CD1c-positive myeloid dendritic cell (primary cell): ENCODE results near the gene CSNK1D.

ENCODE experiments used
- DNase-seq: peaks from one replicate; pipeline ENCODE4 v3.0.0-alpha.2; 2016; ENCODE audit errors: extremely low spot score

The CSNK1D gene

DNA sequence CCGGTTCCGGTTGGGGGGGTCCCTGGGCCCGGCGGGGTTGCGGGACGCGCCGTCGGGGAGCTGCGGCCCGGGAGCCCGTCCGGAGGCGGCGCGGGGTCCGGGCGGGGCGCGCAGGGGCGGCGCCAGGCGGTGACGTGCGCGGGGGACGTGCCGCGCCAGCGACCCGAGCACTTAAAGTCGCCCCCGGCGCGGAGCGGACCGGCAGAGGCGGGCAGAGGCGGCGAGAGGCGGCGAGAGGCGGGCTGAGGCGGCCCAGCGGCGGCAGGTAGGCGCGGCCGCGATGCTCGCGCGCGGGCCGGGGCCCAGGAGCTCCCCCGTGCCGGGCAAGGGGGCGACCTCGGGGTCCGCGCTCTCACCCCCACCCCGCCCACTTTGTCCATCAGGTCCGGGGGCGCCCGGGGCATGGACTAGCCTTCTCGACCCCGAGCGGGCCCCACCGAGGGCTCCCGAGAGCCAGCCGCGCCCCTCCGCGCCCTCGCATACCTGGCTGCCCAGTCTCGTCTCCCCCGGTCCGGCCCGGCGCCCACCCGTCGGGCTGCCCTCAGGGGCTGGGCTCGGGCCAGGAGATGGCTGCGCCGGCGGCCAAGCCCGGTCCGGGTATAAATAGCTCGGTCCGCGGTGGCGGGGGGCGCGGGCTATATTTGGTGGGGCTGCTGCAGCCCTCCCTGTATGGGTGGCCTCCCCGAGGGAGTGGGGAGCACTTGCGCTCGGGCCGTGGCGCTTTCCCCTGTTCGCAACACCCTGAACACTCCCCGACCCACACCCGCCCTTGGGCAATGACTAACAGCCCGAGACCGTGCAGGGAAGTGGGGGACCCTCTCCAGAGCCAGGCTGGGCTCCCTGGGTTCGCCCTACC is 44.4 kb downstream of the CSNK1D start, which contains the start of gene SLC16A3:
Gene SLC16A3, plus strand, starts transcription at position 201 of the 856 bp plus-strand sequence. CDS start 6,967 bp downstream, outside the sequence.
- peak; percentile 72 for DNase-seq

DNA sequence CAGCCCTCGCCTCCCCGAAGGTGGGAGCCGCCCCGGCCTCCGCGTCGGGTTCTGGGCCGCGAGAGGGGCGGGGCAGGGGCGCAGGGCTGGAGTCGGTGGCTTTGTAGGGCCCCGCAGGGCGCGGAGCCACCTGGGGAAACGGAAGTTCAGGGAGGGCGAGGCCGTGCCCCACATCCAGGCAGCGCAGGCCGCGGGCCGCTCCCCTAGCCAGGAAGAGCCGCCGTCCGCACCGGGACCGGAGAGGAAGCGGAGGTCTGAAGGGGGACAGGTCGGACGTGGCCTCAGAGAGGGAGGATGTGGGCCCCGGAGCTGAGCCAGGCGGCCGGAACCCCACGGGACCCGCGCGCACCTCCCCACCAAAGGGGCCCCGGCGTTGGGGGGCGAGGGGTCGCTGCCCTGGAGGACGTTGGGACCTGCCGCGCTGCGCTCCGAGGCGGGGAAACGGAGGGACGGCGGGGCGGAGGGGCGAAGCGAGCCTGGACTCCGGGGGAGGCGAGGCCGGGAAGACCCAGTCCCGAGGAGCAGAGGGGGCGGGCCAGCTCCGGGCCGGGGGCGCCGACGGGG is 45.1 kb downstream of the CSNK1D start:
- peak; percentile 81 for DNase-seq

DNA sequence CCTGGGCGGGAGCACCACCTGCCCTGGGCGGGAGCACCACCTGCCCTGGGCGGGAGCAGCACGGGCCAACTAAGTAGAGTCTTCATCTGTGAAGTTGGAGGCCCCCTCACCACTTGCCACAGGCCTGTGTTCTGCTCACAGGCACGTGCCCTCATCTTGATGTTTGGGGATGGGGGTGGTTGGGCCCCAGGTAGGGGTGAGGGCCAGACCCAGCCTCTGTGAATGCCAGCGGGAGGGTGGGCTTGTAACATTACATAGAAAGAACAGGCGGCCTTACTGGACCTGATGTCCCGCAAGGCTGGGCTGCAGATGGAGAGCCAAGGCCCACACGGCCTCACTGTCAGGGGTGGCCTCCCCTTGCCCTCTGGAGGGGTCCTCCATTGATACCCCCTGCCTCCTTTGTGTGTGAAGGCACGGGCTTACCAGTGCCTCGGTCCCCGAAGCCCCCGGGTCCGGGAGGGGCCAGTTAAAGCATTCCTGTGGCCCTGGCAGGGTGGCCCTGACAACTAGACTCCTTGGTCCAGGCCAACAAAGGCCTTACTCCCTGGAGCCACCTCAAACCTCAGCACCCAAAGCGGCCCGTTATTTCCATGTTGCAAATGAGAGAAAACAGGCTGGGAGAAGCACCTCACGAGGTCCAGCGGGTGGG is 45.7 kb downstream of the CSNK1D start:
- DNase-seq: no peak

DNA sequence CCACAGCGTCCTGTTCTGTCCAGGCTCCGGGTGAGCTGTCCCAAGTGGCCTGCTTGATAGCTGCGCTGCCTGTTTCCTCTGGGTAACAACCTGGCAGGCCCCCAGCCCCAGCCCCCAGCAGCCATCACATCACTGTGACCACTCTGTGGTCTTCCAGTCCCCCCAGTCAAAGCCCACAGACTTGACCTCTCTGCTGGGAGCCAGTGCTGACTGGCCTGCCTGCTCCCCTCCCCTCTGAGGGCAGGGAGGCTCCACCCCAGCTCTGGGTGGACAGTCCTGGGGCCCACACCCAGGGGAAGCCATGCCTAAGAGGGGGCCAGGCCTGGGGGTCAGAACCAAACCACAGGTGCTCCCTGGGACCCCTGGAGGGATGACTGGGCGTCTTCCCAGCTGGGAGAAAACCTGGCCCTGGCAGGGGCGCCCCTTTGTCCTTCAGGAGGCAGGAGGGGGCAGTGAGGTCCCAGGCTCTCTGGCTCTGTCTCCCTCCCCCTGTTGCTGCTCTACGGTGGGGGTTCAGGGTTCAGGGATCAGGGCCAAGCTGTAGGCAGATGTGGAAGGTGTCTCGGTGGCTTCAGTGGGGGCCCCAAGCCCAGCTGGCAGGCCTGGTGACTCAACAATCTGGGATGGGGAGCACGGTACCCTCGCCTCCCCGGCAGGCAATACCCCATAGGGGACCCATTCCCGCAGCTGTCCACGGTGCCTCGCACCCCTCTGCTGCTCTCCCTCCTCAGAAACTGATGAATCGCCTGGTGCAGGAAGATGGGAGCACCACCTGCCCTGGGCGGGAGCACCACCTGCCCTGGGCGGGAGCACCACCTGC is 46.5 kb downstream of the CSNK1D start:
- no peak for DNase-seq

DNA sequence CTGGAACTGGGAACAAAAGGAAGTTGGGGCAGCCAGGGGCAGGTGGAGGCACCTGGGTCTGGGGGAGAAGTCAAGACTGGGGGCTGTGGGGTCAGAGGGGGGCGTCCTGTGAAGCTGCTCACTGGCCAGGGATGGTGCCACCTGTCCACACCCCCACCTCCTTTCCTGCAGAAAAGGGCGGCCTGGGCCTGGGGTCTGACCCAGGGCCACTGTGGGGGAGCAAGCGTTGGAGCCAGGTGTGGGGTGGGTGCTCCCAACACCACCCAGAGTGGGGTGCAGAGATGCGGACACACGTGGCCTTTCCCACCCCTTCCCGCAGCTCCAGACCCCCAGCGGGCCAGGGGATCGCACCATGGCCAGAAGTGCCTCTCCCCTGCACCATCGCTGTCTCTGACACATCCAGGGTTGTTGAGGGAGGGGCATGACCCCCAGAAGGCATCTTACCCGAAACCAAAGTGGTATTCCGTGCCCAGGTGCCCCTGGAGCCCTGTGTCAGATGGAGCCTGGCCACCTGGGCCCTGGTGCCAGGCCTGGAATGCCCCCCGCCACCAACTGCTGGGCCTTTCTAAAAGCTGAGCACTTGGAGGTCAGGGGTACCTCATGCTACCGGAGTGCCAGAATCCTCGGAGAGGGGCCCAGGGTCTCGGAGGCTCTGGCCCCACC is 47.2 kb downstream of the CSNK1D start:
- no peak for DNase-seq

DNA sequence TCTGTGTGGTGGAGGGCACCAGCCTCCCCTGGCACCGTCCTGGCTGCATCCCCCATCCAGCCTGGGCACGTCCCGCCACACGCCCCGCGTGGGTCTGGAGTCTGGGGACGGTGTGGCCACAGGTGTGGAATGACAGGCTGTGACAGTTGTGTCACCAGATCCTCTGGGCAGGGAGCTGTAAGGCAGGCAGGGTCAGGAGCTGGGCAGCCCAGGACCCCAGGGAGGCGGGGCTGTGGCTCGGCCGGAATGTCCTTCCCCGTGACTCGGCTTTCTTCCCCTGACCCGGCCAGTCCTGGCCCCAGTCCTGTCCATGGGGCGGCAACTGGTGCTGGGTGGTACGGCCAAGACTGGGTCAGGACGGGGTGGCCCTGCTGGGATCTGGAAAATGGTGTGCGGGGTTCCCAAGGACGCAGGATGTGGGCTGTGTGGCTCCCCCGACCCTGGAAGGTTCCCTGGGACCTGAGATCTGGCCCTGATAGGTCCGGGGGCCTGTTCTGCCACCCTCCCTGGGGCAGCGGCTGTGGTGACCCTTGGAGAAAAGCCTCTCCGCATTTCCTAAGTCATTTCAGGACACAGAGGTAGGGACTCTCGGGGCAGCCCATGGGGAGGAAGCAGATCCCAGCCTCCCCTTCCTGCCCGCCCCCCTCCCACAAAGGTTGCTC is 48.0 kb downstream of the CSNK1D start:
- DNase-seq: no peak

DNA sequence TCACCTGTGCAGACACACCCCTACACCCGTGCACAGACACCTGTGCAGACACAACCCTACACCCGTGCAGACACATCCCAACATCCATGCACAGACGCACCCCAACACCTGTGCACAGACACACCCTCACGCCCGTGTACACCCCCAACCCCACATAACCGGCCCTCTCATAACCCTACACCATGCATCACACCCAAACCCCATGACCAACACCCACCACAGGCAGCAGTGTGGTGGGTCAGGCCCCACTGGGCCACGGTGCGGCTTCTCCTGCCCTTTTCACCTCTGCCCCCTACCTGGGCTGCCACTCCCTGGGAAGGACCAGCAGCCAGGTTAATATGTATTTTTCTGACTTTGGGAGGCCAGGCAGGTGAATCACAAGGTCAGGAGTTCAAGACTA is 48.8 kb downstream of the CSNK1D start:
- no peak for DNase-seq

DNA sequence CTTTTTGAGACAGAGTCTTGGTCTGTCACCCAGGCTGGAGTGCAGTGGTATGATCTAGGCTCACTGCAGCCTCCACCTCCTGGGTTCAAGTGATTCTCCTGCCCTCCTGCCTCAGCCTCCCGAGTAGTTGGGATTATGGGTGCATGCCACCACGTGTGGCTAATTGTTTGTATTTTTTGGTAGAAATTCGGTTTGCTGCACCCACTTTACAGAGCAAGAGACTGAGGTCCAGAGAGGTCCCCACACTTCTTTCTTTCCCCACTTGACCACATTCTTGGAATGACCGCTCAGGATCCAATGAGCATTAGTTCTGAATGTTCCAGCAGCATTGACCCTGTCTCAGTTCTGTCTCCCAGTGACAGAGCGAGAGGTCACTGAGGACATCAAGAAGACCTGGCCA is 50.0 kb downstream of the CSNK1D start:
- no peak for DNase-seq

DNA sequence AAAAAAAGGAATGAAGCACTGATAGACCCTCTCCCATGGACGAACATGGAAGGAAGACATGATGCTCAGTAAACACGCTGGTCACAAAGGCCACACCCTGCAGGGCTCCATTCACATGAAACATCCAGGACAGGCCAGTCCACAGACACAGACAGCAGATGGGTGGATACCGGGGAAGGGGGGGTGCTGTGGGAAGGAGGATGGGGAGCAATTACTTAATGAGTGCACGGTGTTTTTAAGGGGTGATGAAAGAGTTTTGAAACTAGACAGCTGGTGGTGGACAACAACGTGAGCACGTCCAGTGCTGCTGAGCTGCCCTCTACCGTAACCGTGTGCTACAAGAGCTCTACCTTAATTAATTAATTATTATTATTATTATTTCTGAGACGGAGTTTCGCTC is 50.7 kb downstream of the CSNK1D start:
- peak; percentile 24 for DNase-seq

DNA sequence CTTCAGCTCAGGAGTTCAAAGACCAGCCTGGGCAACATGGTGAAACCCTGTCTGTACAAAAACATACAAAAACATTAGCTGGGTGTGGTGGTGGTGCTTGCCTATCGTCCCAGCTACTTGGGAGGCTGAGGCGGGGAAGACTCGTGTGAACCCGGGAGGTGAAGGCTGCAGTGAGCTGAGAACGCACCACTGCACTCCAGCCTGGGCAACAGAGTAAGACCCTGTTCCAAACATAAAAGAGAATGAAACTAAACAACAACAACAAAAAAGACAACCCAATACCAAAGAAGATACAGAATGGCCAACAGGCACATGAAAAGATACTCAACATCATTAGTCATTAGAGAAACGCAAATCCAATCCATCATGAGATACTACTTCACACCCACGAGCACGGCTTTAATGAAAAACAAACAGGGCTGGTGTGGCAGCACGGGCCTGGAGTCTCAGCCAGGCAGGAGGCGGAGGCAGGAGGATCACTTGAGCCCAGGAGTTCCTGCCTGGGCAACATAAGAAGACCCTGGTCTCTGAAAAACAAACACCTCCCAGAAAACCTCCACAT is 52.1 kb downstream of the CSNK1D start:
- DNase-seq: no peak

DNA sequence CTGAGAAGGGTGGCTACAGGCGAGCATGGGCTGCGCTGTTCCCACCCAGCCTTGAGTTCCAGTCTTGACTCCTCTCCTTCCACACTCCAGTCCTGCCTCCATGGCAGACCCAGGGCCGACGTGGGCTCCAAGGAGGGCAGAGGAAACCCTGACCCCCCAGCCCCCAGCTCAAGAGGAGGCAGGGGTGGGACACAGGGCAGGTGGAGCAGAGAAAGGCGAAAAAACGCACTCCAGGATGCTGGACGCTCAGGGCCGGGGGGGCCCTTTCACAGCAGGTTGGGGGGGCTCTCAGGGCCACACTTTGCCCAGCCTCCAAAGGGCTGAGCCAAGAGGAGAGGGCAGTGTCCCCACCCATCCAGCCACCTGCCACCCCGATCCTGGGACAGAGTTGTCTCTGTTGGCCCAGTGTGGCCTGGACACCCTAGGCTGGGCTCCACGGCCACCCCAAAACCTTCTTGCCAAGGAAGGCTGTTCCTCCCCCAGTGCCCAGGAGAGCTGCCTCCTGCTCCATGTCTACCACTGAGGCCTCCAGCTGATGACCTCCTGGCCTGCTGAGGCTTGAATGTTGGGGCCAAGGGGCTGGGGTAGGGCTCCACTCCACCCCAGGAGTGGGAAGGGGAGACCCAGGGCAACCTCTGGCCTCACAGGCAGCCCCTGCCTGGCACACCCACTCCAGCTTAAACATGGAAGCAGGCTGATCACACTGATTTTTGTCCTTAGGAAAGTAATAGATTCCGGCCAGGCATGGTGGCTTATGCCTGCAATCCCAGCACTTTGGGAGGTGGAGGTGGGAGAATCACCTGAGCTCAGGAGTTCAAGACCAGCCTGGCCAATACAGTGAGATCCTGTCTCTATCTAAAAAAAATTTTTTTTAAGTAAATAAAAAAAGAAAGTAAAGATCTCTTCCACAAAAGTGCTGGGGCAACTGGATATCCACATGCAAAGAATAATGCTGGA is 53.5 kb downstream of the CSNK1D start:
- no peak for DNase-seq

DNA sequence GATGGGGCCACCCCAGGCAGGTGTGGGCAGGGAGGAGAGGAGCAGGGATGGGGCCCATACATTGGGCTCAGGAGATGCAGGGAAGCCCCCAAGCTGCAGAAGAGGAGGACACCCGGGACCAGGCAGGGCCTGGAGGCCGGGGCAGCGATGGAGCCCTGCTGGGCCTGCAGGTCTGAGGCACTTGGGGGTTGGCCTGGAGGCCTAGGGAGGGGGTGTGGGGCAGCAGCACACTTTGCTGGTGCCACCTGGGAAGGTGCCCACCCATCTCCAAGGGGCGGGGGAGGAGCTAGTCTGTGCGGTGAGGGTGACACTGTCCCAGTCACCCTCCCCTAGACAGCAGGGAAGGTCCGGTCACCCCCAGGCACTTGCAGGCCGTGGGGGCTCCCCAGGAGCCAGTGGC is 54.4 kb downstream of the CSNK1D start:
- no peak for DNase-seq

DNA sequence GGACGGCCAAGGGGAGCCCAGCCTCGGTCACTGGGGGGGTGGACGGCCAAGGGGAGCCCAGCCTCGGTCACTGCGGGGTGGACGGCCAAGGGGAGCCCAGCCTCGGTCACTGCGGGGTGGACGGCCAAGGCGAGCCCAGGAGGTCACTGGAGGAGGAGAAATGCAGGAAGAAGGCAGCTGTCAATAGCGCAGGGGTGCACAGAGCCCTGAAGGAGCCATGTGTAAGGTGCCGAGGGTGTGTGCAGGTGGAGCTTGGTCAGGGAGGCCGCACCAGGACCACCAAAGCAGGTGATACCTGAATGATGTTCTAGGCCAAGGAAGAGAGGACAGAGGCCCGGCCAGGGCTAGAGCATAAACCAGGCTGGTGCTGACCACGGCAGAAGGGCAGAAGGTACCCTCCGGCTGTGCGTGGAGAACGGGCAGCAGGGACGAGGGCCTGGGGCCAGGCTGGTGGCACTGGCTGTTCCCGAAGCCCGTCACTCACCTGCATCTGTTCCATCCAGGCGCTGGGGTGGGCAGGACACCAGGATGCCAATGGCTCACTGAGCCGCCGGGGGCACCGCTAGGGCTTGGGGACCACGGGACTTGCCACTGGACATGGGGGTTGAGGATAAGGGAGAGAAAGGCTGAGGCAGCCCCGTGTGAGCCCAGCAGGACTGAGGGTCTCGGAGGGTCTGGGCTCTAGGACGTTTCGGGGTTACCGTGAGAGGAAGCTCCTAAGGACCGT is 55.0 kb downstream of the CSNK1D start:
- no peak for DNase-seq

DNA sequence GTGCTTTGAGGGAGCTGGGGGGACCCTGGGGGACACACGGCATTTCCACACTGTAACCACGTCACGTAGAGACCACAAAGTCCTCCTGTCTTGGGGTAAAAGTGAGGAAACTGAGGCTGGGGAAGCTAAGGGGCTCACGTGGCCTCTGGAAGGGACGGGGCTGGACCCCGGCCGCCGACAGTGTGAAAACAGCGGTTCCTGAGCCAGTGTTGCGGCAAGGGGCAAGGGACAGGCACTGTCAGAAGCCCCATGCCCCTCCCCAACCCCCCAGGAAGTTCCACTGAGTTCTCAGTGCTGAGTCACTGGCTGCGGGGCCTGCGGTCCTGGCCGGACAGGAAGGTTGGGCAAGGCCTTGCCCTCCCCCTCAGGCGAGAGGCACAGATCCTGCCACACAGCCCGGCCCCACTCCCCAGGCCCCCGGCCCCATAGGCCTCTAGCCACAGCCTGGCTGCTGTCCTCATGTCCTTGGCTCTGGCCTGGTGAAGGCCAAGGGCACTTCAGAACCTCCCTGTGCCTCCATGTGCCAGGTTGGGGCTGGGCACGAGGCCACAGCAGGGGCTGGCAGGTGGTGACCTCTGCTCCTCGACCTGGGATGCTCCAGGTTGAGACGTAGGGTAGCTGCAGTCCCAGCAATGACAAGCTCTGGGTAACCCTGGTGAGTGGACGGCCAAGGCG is 55.8 kb downstream of the CSNK1D start:
- DNase-seq: peak; percentile 79

DNA sequence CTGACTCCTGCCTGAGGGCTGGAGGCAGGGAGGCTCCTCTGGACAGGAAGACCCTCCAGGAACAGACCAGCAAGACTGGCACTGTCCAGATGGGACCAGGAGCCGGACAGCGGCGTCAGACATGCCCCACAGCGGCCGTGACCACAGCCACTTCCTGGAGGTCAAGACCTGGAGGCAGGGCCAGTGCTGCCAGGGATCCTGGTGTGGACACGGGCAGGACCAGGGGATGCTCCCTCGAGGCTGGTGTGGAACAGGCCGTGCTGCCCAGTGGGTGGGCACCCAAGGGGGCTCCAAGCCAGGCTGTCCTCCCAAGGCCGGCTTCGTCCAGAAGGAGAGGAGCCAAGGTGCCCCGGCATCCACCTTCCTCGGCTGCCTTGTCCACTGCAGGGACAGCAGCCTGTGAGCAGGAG is 56.4 kb downstream of the CSNK1D start:
- DNase-seq: no peak

DNA sequence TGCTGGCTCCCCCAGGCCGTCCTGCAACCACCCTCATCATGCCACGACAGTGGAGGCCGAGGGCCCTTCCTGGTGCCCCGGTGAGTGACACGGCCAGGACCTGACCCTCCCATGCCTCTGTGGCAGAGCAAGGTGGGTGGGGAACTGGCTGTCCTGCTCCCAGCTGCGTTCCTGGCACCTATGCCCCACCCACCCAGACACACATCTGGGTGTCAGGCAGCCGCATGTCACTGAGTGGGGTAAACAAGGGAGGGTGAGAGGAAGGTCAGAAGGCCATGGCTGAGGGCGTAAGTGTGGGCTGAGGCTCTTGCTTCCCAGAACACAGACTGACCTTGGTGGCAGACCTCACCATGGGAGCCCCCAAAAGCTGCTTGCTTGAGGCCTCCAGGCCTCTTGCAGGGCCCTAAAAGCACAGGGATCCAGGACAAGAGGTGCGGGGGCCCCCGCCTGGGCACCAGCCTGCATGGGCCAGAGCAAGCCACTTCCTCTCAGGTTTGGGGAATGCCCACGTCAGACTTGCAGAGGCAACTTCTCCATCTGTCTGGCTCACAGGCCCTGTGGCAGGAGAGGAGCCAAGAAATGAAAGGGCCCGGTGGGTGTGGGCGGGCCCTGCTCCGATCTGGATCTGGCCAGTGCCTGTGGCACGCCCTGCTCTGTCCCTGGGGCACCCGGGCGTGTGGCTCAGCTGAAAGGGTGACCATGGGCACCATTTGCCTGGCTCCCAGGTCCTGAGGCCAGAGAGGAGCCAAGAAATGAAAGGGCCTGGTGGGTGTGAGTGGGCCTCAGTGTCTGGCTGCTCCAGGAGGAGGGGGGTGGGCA is 57.0 kb downstream of the CSNK1D start:
- peak; percentile 98 for DNase-seq

DNA sequence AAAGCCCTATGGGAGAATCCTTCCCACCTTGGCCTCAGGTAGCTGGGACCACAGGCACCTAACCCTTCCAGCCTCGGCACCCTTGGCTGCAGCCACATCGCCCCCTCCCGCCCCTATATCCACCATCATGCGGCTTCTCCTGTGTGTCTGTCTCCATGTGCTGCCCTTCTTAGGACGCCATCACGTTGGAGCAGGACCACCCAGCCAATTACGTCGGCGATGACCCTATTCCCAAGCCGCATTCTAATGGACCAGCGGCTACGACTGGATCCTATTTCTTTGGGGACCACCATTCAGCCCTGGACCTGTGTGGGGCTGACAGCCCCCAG is 57.6 kb downstream of the CSNK1D start:
- DNase-seq: no peak
